ENCODE results near the gene GPN2.

Gene GPN2

GRCh38 chr1:26894263-26894662, 4.2 kb upstream of the GPN2 start:
- DNase-seq, result no peak
- peaks cover 40% of the 10 kb centered on the region for H3K79me2 ChIP-seq (ENCODE audit: low read length)
- no peaks in the 10 kb centered on the region for H3K27me3 ChIP-seq (replicated peaks; ENCODE audit: insufficient read depth, low read length)
- TF ChIP-seq EZH2phosphoT487 (IDR thresholded peaks at IDR 0.05; ENCODE audit: low read length), result no peak
- H3K9me3 ChIP-seq (replicated peaks; ENCODE audit: insufficient read depth, low read length), result no peaks in the 10 kb centered on the region
- H2AFZ ChIP-seq (ENCODE audit: low read length), result no peak overlapping the region
- no peaks in the 10 kb centered on the region; the same call in 1 of the 2 replicates for H3K36me3 ChIP-seq (replicated peaks; ENCODE audit: insufficient read depth, low read length)
- peaks cover 9% of the 10 kb centered on the region for H3K4me1 ChIP-seq (ENCODE audit: low read length)
- no peaks in the 10 kb centered on the region for H3F3A ChIP-seq (ENCODE audit: insufficient read depth, low read length)
- no peak overlapping the region for H3K9ac ChIP-seq (ENCODE audit: low read length)
- no peak overlapping the region for H3K4me3 ChIP-seq (ENCODE audit: low read length)
- no peak overlapping the region for H3K4me2 ChIP-seq (ENCODE audit: low read depth, low read length)
- no peaks in the 10 kb centered on the region for H4K20me1 ChIP-seq (ENCODE audit: insufficient read depth, low read length)
- no peak overlapping the region for H3K27ac ChIP-seq (ENCODE audit: low read length)
- H3K9me2 ChIP-seq (replicated peaks; ENCODE audit: insufficient read depth, low read length), result no peaks in the 10 kb centered on the region

GRCh38 chr1:26890467-26890796, 349 bp upstream of the GPN2 start:
- Histone ChIP-seq H2AFZ (ENCODE audit: low read length) (peak overlapping the region; percentile 92), H3K4me2 (ENCODE audit: low read depth, low read length) (peak overlapping the region; percentile 96), H3F3A (ENCODE audit: insufficient read depth, low read length) (no peaks in the 10 kb centered on the region), H3K4me3 (ENCODE audit: low read length) (peak overlapping the region; percentile 94), H3K27me3 (replicated peaks; ENCODE audit: insufficient read depth, low read length) (no peaks in the 10 kb centered on the region), H3K9me3 (replicated peaks; ENCODE audit: insufficient read depth, low read length) (no peaks in the 10 kb centered on the region), H3K79me2 (ENCODE audit: low read length) (peaks cover 36% of the 10 kb centered on the region), H3K4me1 (ENCODE audit: low read length) (peaks cover 10% of the 10 kb centered on the region), H3K36me3 (replicated peaks; ENCODE audit: insufficient read depth, low read length) (0 out of 2 replicates have a peak, but pooled peaks cover 6% of the 10 kb centered on the region), H3K9ac (ENCODE audit: low read length) (peak overlapping the region; percentile 89; the same call in 1 of the 2 replicates), H3K9me2 (replicated peaks; ENCODE audit: insufficient read depth, low read length) (no peaks in the 10 kb centered on the region), H4K20me1 (ENCODE audit: insufficient read depth, low read length) (no peaks in the 10 kb centered on the region), H3K27ac (ENCODE audit: low read length) (no peak overlapping the region; the same call in 1 of the 2 replicates)
- DNase-seq, result no peak
- TF ChIP-seq EZH2phosphoT487 (IDR thresholded peaks at IDR 0.05; ENCODE audit: low read length), result no peak
- no peak for TF ChIP-seq EZH2 (optimal IDR thresholded peaks at IDR 0.05; ENCODE audit: low read depth, low read length)
- no peak for TF ChIP-seq CTCF (IDR thresholded peaks at IDR 0.05; ENCODE audit: low read length)

- H3K4me3 ChIP-seq (ENCODE audit: low read length), result no peak overlapping the region
- no peaks in the 10 kb centered on the region for H3K9me3 ChIP-seq (replicated peaks; ENCODE audit: insufficient read depth, low read length)
- no peak for DNase-seq
- peaks cover 28% of the 10 kb centered on the region for H3K79me2 ChIP-seq (ENCODE audit: low read length)
- no peak for TF ChIP-seq EZH2 (optimal IDR thresholded peaks at IDR 0.05; ENCODE audit: low read depth, low read length)
- no peak for TF ChIP-seq EZH2phosphoT487 (IDR thresholded peaks at IDR 0.05; ENCODE audit: low read length)
- H3K9me2 ChIP-seq (replicated peaks; ENCODE audit: insufficient read depth, low read length), result no peaks in the 10 kb centered on the region
- H3K36me3 ChIP-seq (replicated peaks; ENCODE audit: insufficient read depth, low read length), result peaks cover 8% of the 10 kb centered on the region; the same call in 1 of the 2 replicates
- no peaks in the 10 kb centered on the region for H3K27me3 ChIP-seq (replicated peaks; ENCODE audit: insufficient read depth, low read length)
- H2AFZ ChIP-seq (ENCODE audit: low read length), result no peak overlapping the region
- H3F3A ChIP-seq (ENCODE audit: insufficient read depth, low read length), result no peaks in the 10 kb centered on the region
- H3K4me2 ChIP-seq (ENCODE audit: low read depth, low read length), result no peak overlapping the region
- H4K20me1 ChIP-seq (ENCODE audit: insufficient read depth, low read length), result no peaks in the 10 kb centered on the region
- no peak overlapping the region for H3K27ac ChIP-seq (ENCODE audit: low read length)
- no peak overlapping the region for H3K9ac ChIP-seq (ENCODE audit: low read length)
- peaks cover 10% of the 10 kb centered on the region for H3K4me1 ChIP-seq (ENCODE audit: low read length)
Observed at GRCh38 chr1:26888231-26888630, 1.9 kb downstream of the GPN2 start.

GRCh38 chr1:26887125-26887524, 3.0 kb downstream of the GPN2 start:
- no peaks in the 10 kb centered on the region for H3K9me2 ChIP-seq (replicated peaks; ENCODE audit: insufficient read depth, low read length)
- peaks cover 30% of the 10 kb centered on the region for H3K79me2 ChIP-seq (ENCODE audit: low read length)
- peaks cover 12% of the 10 kb centered on the region; the same call in 1 of the 2 replicates for H3K36me3 ChIP-seq (replicated peaks; ENCODE audit: insufficient read depth, low read length)
- no peaks in the 10 kb centered on the region for H4K20me1 ChIP-seq (ENCODE audit: insufficient read depth, low read length)
- no peak overlapping the region for H3K4me2 ChIP-seq (ENCODE audit: low read depth, low read length)
- no peak overlapping the region for H2AFZ ChIP-seq (ENCODE audit: low read length)
- TF ChIP-seq EZH2phosphoT487 (IDR thresholded peaks at IDR 0.05; ENCODE audit: low read length) (no peak), CTCF (IDR thresholded peaks at IDR 0.05; ENCODE audit: low read length) (peak; percentile 52)
- peaks cover 10% of the 10 kb centered on the region for H3K4me1 ChIP-seq (ENCODE audit: low read length)
- no peak overlapping the region for H3K9ac ChIP-seq (ENCODE audit: low read length)
- H3K27ac ChIP-seq (ENCODE audit: low read length), result no peak overlapping the region
- no peaks in the 10 kb centered on the region for H3F3A ChIP-seq (ENCODE audit: insufficient read depth, low read length)
- peak; percentile 52 for DNase-seq
- H3K27me3 ChIP-seq (replicated peaks; ENCODE audit: insufficient read depth, low read length), result no peaks in the 10 kb centered on the region
- H3K4me3 ChIP-seq (ENCODE audit: low read length), result no peak overlapping the region
- no peaks in the 10 kb centered on the region for H3K9me3 ChIP-seq (replicated peaks; ENCODE audit: insufficient read depth, low read length)
